Prostate gland (tissue), 2 donors: ENCODE measurements around the gene PTN.

Source experiments
- CTCF ChIP-seq, 4 experiments: fragments of 200-600 bp in 2 of 4; fragments of 450-650 bp in 2 of 4; sonication (generic) in 2 of 4; IDR thresholded peaks; 1 replicate in 3 of 4; 2 replicates in 1 of 4; pipeline ENCODE4 v1.5.1; 2016 to 2019; ENCODE audit warnings: antibody characterized with exemption in 4 of 4, mild to moderate bottlenecking in 2 of 4, moderate library complexity in 2 of 4
- POLR2A ChIP-seq: fragments of 450-650 bp; IDR thresholded peaks from one replicate; pipeline ENCODE4 v1.6.1; 2016; ENCODE audit warnings: antibody characterized with exemption, mild to moderate bottlenecking

- no peak for TF ChIP-seq CTCF (IDR thresholded peaks at IDR 0.05)
- TF ChIP-seq POLR2A, result no peak
Observed at GRCh38 chr7:137342265-137342664, 1.3 kb downstream of the PTN start.
